ENCODE measurements around the gene ZNF488.

DNA sequence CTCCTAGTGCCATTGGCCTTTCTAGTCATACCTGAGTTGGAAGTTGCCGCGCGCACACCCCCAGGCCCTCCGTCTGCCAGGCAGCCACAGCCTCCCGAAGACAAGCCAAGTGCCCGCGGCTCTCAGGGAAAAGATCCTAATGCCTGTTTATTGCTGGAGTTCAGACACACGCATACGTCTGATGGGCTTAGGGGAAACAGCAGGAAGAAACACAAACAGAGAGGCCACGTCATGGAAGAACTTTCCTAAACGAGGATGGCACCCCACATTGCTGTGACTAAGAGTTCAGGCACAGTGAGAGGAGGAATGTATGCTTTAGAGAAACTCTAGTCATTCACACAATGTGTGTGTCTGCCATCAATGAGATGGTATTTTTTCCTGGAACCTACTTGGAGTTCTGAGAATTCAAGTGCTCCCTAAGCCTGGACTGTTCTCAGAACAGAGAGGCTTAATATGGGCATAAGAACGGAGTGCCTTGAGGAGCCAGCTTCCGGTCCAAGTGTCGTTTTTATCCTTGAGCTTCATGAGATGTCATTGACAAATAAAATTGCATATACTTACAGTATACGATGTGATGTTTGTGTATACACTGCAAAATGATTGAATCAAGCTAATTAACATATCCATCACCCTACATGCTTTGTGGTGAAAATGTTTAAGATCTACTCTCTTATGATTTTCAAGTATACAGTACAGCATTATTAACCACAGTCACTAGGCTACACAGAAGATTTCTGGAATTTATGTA, 47.5 kb downstream of the ZNF488 start:
- TF ChIP-seq, protein P1, sequence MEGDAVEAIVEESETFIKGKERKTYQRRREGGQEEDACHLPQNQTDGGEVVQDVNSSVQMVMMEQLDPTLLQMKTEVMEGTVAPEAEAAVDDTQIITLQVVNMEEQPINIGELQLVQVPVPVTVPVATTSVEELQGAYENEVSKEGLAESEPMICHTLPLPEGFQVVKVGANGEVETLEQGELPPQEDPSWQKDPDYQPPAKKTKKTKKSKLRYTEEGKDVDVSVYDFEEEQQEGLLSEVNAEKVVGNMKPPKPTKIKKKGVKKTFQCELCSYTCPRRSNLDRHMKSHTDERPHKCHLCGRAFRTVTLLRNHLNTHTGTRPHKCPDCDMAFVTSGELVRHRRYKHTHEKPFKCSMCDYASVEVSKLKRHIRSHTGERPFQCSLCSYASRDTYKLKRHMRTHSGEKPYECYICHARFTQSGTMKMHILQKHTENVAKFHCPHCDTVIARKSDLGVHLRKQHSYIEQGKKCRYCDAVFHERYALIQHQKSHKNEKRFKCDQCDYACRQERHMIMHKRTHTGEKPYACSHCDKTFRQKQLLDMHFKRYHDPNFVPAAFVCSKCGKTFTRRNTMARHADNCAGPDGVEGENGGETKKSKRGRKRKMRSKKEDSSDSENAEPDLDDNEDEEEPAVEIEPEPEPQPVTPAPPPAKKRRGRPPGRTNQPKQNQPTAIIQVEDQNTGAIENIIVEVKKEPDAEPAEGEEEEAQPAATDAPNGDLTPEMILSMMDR (IDR thresholded peaks at IDR 0.05): no peak
- TF ChIP-seq POLR2A (IDR thresholded peaks at IDR 0.05) (no peak), EP300 (IDR thresholded peaks at IDR 0.05) (no peak)

Measured in tibial nerve (tissue), 4 donors.